Smooth muscle cell (in vitro differentiated cells): ENCODE measurements around the gene SLC39A3. TPM values are rescaled to one million over a fixed set of nuclear protein-coding genes. Genes with fewer than 3 reads are reported as not detected.

Experiments used
- DNase-seq: peaks from one replicate; lab custom pipeline; 2025; ENCODE audit not compliant: unreplicated experiment; lab: John Stamatoyannopoulos, UW
- H2AFZ ChIP-seq: fragments of 200-600 bp; sonication (generic); 2 replicates; pipeline ENCODE4 v1.6.0; 2016; ENCODE audit warnings: antibody characterized with exemption, low read depth, mild to moderate bottlenecking
- H3F3A ChIP-seq: fragments of 200-600 bp; sonication (generic); 2 replicates; pipeline ENCODE4 v1.6.0; 2017; ENCODE audit warnings: antibody characterized with exemption, low read depth
- H3K27ac ChIP-seq: fragments of 200-600 bp; sonication (generic); 2 replicates; pipeline ENCODE4 v1.5.1; 2016; ENCODE audit warnings: low read depth, mild to moderate bottlenecking
- H3K27me3 ChIP-seq: fragments of 200-600 bp; sonication (generic); 2 replicates; pipeline ENCODE4 v1.6.1; 2016; ENCODE audit warnings: low read depth, mild to moderate bottlenecking
- H3K36me3 ChIP-seq: fragments of 200-600 bp; sonication (generic); 2 replicates; pipeline ENCODE4 v1.5.1; 2016; ENCODE audit warnings: low read depth
- H3K4me1 ChIP-seq: fragments of 200-600 bp; sonication (generic); 2 replicates; pipeline ENCODE4 v1.5.1; 2016; ENCODE audit warnings: low read depth
- H3K4me2 ChIP-seq: fragments of 200-600 bp; sonication (generic); 2 replicates; pipeline ENCODE4 v1.6.0; 2016; ENCODE audit warnings: mild to moderate bottlenecking
- H3K4me3 ChIP-seq: fragments of 200-600 bp; sonication (generic); 2 replicates; pipeline ENCODE4 v1.5.1; 2016; ENCODE audit warnings: mild to moderate bottlenecking
- H3K79me2 ChIP-seq: fragments of 200-600 bp; sonication (generic); 2 replicates; pipeline ENCODE4 v1.6.0; 2016; ENCODE audit warnings: low read depth, mild to moderate bottlenecking
- H3K9ac ChIP-seq: fragments of 200-600 bp; sonication (generic); 2 replicates; pipeline ENCODE4 v1.6.0; 2016; ENCODE audit warnings: low read depth
- H3K9me3 ChIP-seq: fragments of 200-600 bp; sonication (generic); replicated peaks from 2 replicates; pipeline ENCODE4 v1.5.1; 2016; ENCODE audit warnings: low read depth
- H4K20me1 ChIP-seq: fragments of 200-600 bp; sonication (generic); 2 replicates; pipeline ENCODE4 v1.6.0; 2016; ENCODE audit warnings: low read depth
- WGBS: methylation state at CpG from one replicate; pipeline ENCODE4 v1.1.7; 2016; ENCODE audit warnings: low lambda C conversion rate; 5-methylcytosine and 5-hydroxymethylcytosine counted together
- polyA plus RNA-seq: library from polyadenylated mRNA; unstranded; fragments of >200 nt; fragmentation: Nextera tagmentation; extraction: Ambion mirVana; gene quantifications from 2 replicates; pipeline ENCODE4 v1.2.1, GENCODE V29; 2016
- total RNA-seq: library from RNA; depleted of rRNA; stranded (reverse); fragments of >200 nt; gene quantifications from 2 replicates; pipeline ENCODE4 v1.2.3, GENCODE V29; 2014
- TF ChIP-seq, protein P1 (sequence below): fragments of 200-600 bp; sonication (generic); IDR thresholded peaks from 2 replicates; pipeline ENCODE4 v1.5.1; 2017; ENCODE audit warnings: borderline replicate concordance, mild to moderate bottlenecking, antibody characterized with exemption; ENCODE audit not compliant: insufficient read depth, poor library complexity, severe bottlenecking

SLC39A3 gene
- total and polyA plus RNA-seq, 2 experiments from 2014 or later: 24.2 to 46.1 TPM

DNA sequence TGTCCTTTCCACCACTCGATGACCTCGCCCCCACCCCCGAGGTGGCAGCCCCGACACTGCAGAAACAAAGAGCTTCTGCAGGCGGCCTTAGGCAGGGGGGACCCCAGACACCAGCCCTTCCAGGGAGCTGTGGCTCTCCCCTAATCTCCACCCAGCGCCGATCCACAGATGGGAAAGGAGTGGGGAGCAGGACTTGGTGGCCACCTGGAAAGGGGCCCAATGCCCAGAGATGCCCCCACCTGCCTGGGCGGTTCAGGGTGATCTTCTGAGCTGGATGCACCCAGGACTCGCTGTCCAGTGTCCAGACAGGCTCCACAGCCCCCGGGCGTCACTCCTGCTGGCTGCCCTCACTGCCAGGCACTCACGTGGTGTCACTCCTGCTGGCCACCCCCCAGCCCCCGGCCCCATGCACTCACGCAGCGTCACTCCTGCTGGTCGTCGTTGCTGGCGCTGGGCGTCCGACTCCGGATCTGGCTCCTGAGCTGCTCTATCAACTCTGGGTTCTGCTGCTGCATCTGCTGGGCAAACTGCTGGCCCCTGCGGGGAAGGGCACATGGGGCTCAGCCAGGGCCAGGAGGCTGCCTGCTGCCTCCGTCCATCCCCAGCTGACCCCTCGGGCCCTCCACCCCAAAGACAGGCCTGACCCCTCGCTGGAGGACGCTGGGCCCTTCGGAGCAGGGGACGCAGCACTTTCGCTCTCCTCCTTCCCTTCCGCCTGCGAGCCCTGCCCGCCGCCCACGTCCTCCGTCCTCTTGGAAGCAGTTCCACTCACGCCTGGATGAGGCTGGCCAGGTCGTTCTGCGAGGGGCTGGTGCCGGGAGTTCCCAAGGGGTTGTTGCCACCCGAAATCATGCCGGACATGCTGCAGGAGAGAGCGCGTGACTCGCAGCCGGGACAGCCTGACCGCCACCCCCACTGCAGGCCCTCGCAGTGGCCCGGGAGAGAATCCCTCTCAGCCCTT is 17.4 kb upstream of the SLC39A3 start:
- no peak overlapping the region for H3K4me2 ChIP-seq

DNA sequence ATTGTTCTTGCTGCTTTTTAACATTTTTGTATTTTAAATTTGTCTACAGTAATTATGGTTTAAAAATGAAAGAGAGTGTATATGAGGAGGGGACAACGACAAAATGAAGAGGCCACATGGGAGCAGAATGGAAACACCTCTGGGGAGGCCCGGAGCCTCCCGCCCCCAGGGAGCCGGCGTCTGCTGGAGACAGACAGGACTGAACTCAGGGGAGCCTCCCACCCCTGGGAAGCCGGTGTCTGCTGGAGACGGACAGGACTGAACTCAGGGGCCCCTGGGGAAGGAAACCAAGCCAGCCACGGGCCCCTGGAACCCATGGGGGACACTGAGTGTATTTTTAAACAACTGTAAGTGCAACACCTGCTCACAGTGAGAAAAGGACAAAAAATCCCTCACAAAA is 16.7 kb upstream of the SLC39A3 start:
- Histone ChIP-seq H3K27ac (no peak overlapping the region), H3K4me2 (no peak overlapping the region), H3K4me1 (no peaks in the 10 kb centered on the region), H3K36me3 (no peaks in the 10 kb centered on the region), H3K27me3 (no peaks in the 10 kb centered on the region), H3K4me3 (no peak overlapping the region), H3K9ac (no peak overlapping the region), H2AFZ (no peak overlapping the region), H3F3A (no peaks in the 10 kb centered on the region), H3K79me2 (no peaks in the 10 kb centered on the region), H4K20me1 (peaks cover 6% of the 10 kb centered on the region), H3K9me3 (no peaks in the 10 kb centered on the region)
- DNase-seq: no peak
- over 99% methylated on average over 8 of the region's 8 CpGs for WGBS
- TF ChIP-seq, protein P1, sequence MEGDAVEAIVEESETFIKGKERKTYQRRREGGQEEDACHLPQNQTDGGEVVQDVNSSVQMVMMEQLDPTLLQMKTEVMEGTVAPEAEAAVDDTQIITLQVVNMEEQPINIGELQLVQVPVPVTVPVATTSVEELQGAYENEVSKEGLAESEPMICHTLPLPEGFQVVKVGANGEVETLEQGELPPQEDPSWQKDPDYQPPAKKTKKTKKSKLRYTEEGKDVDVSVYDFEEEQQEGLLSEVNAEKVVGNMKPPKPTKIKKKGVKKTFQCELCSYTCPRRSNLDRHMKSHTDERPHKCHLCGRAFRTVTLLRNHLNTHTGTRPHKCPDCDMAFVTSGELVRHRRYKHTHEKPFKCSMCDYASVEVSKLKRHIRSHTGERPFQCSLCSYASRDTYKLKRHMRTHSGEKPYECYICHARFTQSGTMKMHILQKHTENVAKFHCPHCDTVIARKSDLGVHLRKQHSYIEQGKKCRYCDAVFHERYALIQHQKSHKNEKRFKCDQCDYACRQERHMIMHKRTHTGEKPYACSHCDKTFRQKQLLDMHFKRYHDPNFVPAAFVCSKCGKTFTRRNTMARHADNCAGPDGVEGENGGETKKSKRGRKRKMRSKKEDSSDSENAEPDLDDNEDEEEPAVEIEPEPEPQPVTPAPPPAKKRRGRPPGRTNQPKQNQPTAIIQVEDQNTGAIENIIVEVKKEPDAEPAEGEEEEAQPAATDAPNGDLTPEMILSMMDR: no peak

More for the DNA sequence above, 17.4 kb upstream of the SLC39A3 start:
- TF ChIP-seq, protein P1: no peak
- Histone ChIP-seq H3K79me2 (no peaks in the 10 kb centered on the region), H3K27me3 (no peaks in the 10 kb centered on the region), H4K20me1 (peaks cover 6% of the 10 kb centered on the region), H3K27ac (no peak overlapping the region), H3K9me3 (no peaks in the 10 kb centered on the region), H3K4me1 (no peaks in the 10 kb centered on the region), H2AFZ (no peak overlapping the region), H3K36me3 (no peaks in the 10 kb centered on the region), H3K9ac (no peak overlapping the region), H3K4me3 (no peak overlapping the region), H3F3A (no peaks in the 10 kb centered on the region)
- no peak for DNase-seq
- 97% methylated on average over 44 of the region's 48 CpGs for WGBS

DNA sequence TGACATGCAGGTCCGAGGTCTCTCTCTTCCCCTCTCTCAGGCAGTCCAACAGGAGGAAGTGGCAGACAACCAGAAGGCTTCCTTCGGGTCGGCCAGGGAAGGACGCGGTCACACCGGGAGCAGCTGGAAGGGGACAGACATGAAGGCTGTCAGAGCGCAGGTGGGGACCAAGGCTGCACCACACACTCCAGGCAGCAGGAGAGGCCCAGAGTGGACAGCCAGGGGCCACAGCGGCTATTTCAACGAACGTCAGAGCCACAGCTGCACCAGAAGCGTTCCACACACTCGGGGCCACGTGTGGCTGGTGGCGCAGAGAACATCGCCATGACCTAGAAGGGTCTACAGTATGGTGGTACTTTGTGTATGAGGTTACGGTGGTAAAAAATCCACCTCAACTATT is 16.0 kb upstream of the SLC39A3 start:
- no peak overlapping the region for H3K9ac ChIP-seq
- no peaks in the 10 kb centered on the region for H3K4me1 ChIP-seq
- TF ChIP-seq, protein P1: no peak
- no peaks in the 10 kb centered on the region for H3K79me2 ChIP-seq
- no peaks in the 10 kb centered on the region for H3K9me3 ChIP-seq
- no peaks in the 10 kb centered on the region for H3K36me3 ChIP-seq
- WGBS: 97% methylated on average over 16 of the region's 16 CpGs
- no peaks in the 10 kb centered on the region for H3F3A ChIP-seq
- H3K4me3 ChIP-seq: no peak overlapping the region
- H3K27ac ChIP-seq: no peak overlapping the region
- H3K4me2 ChIP-seq: no peak overlapping the region
- H2AFZ ChIP-seq: no peak overlapping the region
- DNase-seq: no peak
- H3K27me3 ChIP-seq: no peaks in the 10 kb centered on the region
- peaks cover 6% of the 10 kb centered on the region for H4K20me1 ChIP-seq

DNA sequence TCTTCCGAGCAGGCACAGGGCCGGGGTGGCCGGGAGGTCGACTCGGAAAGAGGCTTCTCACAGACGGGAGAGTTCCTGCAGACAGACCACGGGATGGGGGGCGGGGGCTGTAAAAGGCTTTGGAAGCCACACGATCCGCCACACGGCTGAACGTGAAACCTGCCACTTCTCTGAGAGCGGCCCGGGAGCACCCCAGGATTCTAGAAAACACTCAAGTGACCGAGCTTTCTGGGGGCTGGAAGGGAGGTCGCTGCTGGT is 15.6 kb upstream of the SLC39A3 start:
- 97% methylated on average over 16 of the region's 16 CpGs for WGBS
- no peak overlapping the region for H2AFZ ChIP-seq
- DNase-seq: no peak
- H3K27ac ChIP-seq: no peak overlapping the region
- no peaks in the 10 kb centered on the region for H3K9me3 ChIP-seq
- no peak overlapping the region for H3K4me3 ChIP-seq
- no peaks in the 10 kb centered on the region for H3K27me3 ChIP-seq
- H3F3A ChIP-seq: no peaks in the 10 kb centered on the region
- H3K79me2 ChIP-seq: no peaks in the 10 kb centered on the region
- no peaks in the 10 kb centered on the region for H3K36me3 ChIP-seq
- H3K4me2 ChIP-seq: no peak overlapping the region
- no peak overlapping the region for H3K9ac ChIP-seq
- no peaks in the 10 kb centered on the region for H3K4me1 ChIP-seq
- peaks cover 6% of the 10 kb centered on the region for H4K20me1 ChIP-seq
- TF ChIP-seq, protein P1: no peak
